Measurements from ENCODE around the gene LRRC49. TPM values are rescaled to one million over a fixed set of nuclear protein-coding genes. Genes with fewer than 3 reads are reported as not detected.

LRRC49 gene
- total and polyA plus RNA-seq, 2 experiments from 2014 or later: 8.5 to 14.6 TPM

DNA sequence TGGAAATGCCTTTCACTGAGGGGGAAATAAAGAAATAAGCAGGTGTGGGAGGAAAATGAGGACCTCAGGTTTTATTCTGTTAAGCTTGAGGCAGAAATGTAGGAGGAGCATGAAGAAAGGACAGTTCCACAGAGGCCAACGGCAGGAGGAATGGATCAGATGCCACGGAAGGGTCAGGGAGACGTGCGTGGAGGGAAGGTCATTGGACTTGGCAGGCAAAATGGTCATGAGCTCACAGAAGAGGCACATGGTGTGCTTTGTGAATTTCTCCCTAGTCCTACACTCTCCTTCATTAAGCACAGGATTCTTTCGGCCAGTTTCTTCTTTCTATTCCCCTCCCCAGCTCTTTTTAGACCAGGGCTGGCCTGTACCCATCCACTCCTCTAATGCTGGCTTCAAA lies 190.2 kb downstream of the LRRC49 start:
- Mint-ChIP-seq H3K36me3 (ENCODE audit: low read depth) (peaks cover 17% of the 10 kb centered on the region), H3K27ac (no peak overlapping the region), H3K4me3 (no peak overlapping the region), H3K27me3 (ENCODE audit: insufficient read depth, low read depth, poor library complexity) (peaks cover 47% of the 10 kb centered on the region), H3K9me3 (peaks cover 18% of the 10 kb centered on the region), H3K4me1 (peaks cover 23% of the 10 kb centered on the region)
- DNase-seq (ENCODE audit: low spot score): no peak
- Histone ChIP-seq H3K27ac (ENCODE audit: low read depth) (no peak overlapping the region), H3K36me3 (ENCODE audit: insufficient read depth) (no peaks in the 10 kb centered on the region), H3K27me3 (ENCODE audit: insufficient read depth) (peaks cover 46% of the 10 kb centered on the region), H3K9me2 (ENCODE audit: insufficient read depth) (peaks cover 5% of the 10 kb centered on the region; the same call in 1 of the 2 replicates), H3K4me1 (ENCODE audit: insufficient read depth) (peaks cover 16% of the 10 kb centered on the region), H3K4me3 (no peak overlapping the region), H2AFZ (no peak overlapping the region), H3F3A (replicated peaks; ENCODE audit: low read depth) (no peaks in the 10 kb centered on the region), H3K4me2 (no peak overlapping the region), H3K79me2 (replicated peaks; ENCODE audit: insufficient read depth) (no peaks in the 10 kb centered on the region), H4K20me1 (replicated peaks; ENCODE audit: insufficient read depth) (no peaks in the 10 kb centered on the region)
- TF ChIP-seq NANOG (IDR thresholded peaks at IDR 0.05; ENCODE audit: borderline replicate concordance) (no peak), ZNF114 (CRISPR knock-in tag; IDR thresholded peaks at IDR 0.05) (no peak)
- ATAC-seq: no peak

DNA sequence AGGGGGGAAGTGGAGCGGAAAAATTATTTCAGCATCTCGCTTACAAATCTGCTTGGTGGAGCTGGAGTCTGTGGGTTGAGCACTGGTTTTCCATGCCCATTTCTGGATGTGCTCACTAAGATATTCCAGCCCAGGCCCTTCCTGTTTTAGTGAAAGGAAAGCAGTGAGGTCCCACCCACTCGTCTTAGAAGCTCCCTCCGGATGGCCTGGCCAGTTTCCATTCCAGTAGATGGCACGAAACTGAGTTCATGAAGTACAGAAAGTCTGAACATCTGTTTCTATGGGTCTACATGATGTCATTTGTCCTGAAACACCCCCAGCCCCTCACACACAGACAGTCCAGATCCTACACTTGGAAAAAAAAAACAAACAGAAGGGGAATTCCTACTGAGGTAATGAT lies 190.7 kb downstream of the LRRC49 start:
- Mint-ChIP-seq H3K4me1 (peaks cover 23% of the 10 kb centered on the region), H3K27me3 (ENCODE audit: insufficient read depth, low read depth, poor library complexity) (peaks cover 47% of the 10 kb centered on the region), H3K4me3 (no peak overlapping the region), H3K27ac (no peak overlapping the region), H3K36me3 (ENCODE audit: low read depth) (peaks cover 21% of the 10 kb centered on the region), H3K9me3 (peaks cover 24% of the 10 kb centered on the region)
- H3K27me3 ChIP-seq (ENCODE audit: insufficient read depth): peaks cover 51% of the 10 kb centered on the region
- H4K20me1 ChIP-seq (replicated peaks; ENCODE audit: insufficient read depth): no peaks in the 10 kb centered on the region
- ATAC-seq (no peak), DNase-seq (ENCODE audit: low spot score) (no peak)
- H3K4me1 ChIP-seq (ENCODE audit: insufficient read depth): peaks cover 16% of the 10 kb centered on the region
- H2AFZ ChIP-seq: no peak overlapping the region
- no peak overlapping the region for H3K4me2 ChIP-seq
- no peak overlapping the region for H3K27ac ChIP-seq (ENCODE audit: low read depth)
- H3F3A ChIP-seq (replicated peaks; ENCODE audit: low read depth): no peaks in the 10 kb centered on the region
- no peaks in the 10 kb centered on the region; the same call in 1 of the 2 replicates for H3K36me3 ChIP-seq (ENCODE audit: insufficient read depth)
- H3K4me3 ChIP-seq: no peak overlapping the region
- peaks cover 5% of the 10 kb centered on the region; the same call in 1 of the 2 replicates for H3K9me2 ChIP-seq (ENCODE audit: insufficient read depth)
- H3K79me2 ChIP-seq (replicated peaks; ENCODE audit: insufficient read depth): no peaks in the 10 kb centered on the region
- TF ChIP-seq EZH2phosphoT487 (IDR thresholded peaks at IDR 0.05; ENCODE audit: unreplicated experiment) (no peak), CREB1 (CRISPR knock-in tag; IDR thresholded peaks at IDR 0.05; ENCODE audit: low read depth) (no peak), ZNF114 (CRISPR knock-in tag; IDR thresholded peaks at IDR 0.05) (no peak), JUNB (IDR thresholded peaks at IDR 0.05; ENCODE audit: unreplicated experiment) (no peak), EZH2 (IDR thresholded peaks at IDR 0.05; ENCODE audit: low read depth, unreplicated experiment) (no peak), POLR2AphosphoS5 (IDR thresholded peaks at IDR 0.05; ENCODE audit: low read depth) (no peak), NANOG (IDR thresholded peaks at IDR 0.05; ENCODE audit: borderline replicate concordance) (no peak), ZNF331 (CRISPR knock-in tag; IDR thresholded peaks at IDR 0.05; ENCODE audit: low read depth) (no peak)
- TF ChIP-seq, protein P1, sequence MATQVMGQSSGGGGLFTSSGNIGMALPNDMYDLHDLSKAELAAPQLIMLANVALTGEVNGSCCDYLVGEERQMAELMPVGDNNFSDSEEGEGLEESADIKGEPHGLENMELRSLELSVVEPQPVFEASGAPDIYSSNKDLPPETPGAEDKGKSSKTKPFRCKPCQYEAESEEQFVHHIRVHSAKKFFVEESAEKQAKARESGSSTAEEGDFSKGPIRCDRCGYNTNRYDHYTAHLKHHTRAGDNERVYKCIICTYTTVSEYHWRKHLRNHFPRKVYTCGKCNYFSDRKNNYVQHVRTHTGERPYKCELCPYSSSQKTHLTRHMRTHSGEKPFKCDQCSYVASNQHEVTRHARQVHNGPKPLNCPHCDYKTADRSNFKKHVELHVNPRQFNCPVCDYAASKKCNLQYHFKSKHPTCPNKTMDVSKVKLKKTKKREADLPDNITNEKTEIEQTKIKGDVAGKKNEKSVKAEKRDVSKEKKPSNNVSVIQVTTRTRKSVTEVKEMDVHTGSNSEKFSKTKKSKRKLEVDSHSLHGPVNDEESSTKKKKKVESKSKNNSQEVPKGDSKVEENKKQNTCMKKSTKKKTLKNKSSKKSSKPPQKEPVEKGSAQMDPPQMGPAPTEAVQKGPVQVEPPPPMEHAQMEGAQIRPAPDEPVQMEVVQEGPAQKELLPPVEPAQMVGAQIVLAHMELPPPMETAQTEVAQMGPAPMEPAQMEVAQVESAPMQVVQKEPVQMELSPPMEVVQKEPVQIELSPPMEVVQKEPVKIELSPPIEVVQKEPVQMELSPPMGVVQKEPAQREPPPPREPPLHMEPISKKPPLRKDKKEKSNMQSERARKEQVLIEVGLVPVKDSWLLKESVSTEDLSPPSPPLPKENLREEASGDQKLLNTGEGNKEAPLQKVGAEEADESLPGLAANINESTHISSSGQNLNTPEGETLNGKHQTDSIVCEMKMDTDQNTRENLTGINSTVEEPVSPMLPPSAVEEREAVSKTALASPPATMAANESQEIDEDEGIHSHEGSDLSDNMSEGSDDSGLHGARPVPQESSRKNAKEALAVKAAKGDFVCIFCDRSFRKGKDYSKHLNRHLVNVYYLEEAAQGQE (IDR thresholded peaks at IDR 0.05; ENCODE audit: unreplicated experiment): no peak
- TF ChIP-seq, protein P2, sequence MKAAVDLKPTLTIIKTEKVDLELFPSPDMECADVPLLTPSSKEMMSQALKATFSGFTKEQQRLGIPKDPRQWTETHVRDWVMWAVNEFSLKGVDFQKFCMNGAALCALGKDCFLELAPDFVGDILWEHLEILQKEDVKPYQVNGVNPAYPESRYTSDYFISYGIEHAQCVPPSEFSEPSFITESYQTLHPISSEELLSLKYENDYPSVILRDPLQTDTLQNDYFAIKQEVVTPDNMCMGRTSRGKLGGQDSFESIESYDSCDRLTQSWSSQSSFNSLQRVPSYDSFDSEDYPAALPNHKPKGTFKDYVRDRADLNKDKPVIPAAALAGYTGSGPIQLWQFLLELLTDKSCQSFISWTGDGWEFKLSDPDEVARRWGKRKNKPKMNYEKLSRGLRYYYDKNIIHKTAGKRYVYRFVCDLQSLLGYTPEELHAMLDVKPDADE (IDR thresholded peaks at IDR 0.05): no peak
- TF ChIP-seq, protein P3, sequence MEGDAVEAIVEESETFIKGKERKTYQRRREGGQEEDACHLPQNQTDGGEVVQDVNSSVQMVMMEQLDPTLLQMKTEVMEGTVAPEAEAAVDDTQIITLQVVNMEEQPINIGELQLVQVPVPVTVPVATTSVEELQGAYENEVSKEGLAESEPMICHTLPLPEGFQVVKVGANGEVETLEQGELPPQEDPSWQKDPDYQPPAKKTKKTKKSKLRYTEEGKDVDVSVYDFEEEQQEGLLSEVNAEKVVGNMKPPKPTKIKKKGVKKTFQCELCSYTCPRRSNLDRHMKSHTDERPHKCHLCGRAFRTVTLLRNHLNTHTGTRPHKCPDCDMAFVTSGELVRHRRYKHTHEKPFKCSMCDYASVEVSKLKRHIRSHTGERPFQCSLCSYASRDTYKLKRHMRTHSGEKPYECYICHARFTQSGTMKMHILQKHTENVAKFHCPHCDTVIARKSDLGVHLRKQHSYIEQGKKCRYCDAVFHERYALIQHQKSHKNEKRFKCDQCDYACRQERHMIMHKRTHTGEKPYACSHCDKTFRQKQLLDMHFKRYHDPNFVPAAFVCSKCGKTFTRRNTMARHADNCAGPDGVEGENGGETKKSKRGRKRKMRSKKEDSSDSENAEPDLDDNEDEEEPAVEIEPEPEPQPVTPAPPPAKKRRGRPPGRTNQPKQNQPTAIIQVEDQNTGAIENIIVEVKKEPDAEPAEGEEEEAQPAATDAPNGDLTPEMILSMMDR (conservative IDR thresholded peaks at IDR 0.05; ENCODE audit: low read depth in 2 of 2): no peak

All from GM23338 (cell line).